Measurements from ENCODE around the gene MAST1.
"Not testable (repeated sequence)": the region's sequence is repeated elsewhere in the genome, so short reads cannot be mapped to it uniquely, and the experiment has no call there.

MAST1 gene

DNA sequence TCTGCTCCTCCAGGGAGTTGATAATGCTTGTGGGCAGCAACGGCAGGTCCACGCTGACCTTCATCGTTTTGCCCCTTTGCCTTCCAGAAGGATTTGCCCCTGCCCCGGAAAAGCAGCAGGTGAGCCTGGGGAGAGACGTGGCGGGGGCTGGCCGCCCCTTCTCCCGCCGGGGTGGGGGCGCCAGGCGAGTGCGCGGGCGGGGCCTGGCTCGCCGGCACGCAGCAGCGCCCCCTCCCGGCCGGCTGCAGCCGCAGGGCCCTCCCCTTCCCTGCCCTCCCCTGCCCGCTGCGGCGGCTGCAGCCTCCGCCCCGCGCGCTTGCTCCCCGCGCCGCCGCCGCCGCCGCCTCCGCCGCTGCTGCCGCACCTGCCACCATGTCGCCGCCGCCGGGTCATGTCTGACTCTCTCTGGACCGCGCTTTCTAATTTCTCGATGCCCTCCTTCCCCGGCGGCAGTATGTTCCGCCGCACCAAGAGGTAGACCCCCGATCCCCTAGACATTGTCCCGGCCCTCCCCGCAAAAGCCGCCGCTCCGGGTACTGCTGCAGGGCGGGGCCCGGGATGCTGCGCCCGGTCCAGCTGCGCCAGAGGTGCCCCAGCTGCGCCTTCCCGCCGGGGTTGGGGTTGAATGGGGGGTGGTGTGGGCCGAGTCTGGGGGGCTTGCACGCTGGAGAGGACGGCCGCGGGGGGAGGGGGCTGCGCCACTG, at the start of gene MAST1:
TSS of gene MAST1 (plus strand) at position 334 of the 704 bp plus-strand sequence. CDS start at position 392, 58 bp downstream.
- in situ Hi-C loops (cut with MboI; ENCODE audit: low sequenced_read_pairs) = no loop called here

DNA sequence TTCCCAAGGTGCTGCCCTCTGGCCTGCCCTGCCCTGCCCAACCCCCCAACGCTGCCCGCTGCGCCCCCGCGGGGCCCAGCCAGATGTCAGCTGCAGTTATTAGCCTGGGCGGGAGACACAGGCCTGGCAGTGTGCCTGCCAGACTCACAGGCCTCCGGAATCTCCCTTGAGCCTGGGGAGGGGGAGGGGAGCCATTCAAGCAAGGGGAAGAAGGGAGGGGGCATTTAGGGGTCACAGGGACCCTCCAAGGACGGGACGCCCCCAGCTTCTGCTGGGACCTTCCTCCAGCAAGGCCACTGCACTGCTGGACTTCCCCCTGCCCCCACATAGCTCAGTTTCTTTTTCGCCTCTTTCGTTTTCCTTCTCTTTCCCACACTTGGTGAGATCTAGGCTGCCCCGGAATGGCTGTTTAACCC, 49.6 kb upstream of the MAST1 start:
- in situ Hi-C loops (cut with MboI; ENCODE audit: low sequenced_read_pairs) = no loop called here

DNA sequence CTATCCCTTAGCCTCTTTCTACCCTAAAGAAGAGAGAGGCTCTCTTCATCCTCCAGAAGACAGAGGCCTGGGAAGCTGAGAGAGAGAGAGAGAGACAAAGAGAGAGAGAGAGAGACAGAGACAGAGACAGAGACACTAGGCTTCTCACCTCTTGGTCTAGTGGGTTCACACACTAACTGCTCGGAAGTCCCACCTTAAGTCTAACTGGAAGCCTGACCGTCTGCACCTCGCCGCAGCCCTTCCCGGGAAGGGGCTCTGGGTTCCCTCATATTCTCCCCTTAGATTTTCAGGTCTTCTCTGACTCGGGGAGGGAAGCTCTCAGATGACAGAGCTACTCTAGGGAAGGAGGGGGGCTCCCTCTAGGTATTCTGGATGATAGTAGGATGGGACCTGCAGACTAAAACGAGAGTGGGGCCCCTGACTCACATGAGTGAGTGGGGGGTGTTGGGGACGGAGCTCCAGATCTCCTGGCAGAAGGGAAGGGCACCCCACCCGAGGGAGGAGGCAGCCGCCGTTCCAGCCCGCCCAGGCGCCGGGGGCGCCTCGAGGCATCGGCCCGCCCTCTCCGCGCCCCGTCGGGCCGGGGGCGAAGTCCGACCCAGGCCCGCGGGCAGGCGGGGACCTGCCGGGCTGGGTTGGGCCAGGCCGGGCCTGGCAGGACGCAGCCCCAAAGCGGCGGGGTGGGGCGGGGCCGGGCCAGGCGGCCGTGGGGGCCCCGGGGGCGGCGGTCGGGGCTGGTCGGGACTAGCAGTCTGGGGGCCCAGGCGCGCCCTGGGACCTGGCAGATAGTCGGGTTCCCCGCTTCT, 49.0 kb upstream of the MAST1 start:
- in situ Hi-C loops (cut with MboI; ENCODE audit: low sequenced_read_pairs) = no loop called here

DNA sequence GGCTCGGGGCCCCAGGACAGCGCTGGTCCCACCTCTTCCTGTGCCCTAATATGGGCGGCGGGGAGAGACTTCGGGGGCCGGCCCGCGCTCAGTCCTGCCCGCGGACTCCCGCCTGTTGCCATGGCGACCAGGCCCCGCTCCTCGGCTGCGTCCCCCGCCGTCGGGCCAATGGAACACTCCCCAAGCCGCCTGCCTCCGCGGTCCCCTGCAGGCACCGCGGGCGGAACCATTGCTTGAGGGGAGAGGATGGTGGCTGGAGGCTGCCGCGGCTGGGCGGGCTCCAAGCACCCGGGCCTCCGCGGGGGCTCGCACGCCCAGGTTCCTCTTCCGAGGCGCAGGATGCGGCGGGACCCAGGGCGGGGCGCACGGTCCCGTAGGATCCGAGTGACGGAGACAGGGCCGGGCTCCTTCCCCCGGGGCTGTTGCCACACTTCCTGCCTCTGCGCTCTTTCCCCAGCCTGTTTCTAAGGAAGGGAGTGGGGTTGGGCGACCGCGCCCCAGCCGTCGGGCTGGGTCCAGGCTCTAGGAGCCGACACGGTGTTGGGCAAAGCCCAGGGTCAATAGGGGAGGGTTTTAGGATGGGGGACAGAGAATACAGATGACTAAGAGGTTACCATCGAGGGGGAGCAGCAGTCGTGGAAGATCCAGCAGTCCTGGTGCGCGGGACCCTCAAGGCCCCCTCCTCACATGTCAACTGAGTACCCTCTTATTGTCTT, 48.3 kb upstream of the MAST1 start:
- in situ Hi-C loops (cut with MboI; ENCODE audit: low sequenced_read_pairs) = no loop called here

DNA sequence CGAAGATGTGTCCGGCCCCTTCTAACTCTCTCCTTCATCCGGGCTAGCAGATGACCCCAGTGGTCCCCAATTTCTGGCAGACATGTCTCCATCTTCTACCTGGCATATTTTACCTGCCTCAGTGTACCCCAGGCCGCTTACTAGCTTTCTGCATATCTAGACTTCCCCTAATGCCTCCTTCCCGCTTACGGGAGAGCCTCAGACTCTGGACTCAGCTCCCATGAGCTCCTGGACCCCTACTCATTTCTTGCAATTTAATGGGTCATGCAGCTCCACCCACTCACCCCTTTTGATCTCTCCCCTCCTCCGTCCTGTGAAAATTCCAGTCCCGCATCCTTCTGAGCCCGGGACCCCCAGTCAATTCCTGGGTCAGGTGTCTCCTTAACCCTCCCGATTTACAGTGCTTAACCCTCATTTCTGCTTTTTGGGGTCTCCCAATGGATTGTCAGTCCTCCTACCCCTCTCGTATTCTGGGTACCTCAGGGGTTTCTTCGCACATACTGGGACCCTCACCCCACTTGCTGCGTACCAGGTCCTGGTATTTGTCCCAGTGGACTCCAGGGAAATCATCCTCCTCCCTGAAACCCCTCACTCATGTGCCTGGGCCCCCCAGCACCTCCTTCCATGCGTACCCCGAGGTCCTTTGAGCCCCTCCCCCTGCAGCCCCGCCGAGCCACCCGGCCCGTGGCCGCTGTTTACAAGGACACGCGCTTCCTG, 47.5 kb upstream of the MAST1 start:
- in situ Hi-C loops (cut with MboI; ENCODE audit: low sequenced_read_pairs) = no loop called here

DNA sequence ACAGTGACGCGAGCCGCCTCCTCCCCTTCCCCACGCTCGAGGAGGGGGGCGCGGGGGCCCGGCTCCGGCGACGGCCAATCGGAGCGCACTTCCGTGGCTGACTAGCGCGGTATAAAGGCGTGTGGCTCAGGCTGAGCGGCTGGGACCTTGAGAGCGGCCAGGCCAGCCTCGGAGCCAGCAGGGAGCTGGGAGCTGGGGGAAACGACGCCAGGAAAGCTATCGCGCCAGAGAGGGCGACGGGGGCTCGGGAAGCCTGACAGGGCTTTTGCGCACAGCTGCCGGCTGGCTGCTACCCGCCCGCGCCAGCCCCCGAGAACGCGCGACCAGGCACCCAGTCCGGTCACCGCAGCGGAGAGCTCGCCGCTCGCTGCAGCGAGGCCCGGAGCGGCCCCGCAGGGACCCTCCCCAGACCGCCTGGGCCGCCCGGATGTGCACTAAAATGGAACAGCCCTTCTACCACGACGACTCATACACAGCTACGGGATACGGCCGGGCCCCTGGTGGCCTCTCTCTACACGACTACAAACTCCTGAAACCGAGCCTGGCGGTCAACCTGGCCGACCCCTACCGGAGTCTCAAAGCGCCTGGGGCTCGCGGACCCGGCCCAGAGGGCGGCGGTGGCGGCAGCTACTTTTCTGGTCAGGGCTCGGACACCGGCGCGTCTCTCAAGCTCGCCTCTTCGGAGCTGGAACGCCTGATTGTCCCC, 46.8 kb upstream of the MAST1 start, which contains the start of gene JUNB:
TSS of gene JUNB (plus strand) at position 142 of the 706 bp plus-strand sequence. CDS start at position 428, 286 bp downstream.
- in situ Hi-C loops (cut with MboI; ENCODE audit: low sequenced_read_pairs) = no loop called here

DNA sequence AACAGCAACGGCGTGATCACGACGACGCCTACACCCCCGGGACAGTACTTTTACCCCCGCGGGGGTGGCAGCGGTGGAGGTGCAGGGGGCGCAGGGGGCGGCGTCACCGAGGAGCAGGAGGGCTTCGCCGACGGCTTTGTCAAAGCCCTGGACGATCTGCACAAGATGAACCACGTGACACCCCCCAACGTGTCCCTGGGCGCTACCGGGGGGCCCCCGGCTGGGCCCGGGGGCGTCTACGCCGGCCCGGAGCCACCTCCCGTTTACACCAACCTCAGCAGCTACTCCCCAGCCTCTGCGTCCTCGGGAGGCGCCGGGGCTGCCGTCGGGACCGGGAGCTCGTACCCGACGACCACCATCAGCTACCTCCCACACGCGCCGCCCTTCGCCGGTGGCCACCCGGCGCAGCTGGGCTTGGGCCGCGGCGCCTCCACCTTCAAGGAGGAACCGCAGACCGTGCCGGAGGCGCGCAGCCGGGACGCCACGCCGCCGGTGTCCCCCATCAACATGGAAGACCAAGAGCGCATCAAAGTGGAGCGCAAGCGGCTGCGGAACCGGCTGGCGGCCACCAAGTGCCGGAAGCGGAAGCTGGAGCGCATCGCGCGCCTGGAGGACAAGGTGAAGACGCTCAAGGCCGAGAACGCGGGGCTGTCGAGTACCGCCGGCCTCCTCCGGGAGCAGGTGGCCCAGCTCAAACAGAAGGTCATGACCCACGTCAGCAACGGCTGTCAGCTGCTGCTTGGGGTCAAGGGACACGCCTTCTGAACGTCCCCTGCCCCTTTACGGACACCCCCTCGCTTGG, 46.1 kb upstream of the MAST1 start:
- in situ Hi-C loops (cut with MboI; ENCODE audit: low sequenced_read_pairs) = no loop called here

DNA sequence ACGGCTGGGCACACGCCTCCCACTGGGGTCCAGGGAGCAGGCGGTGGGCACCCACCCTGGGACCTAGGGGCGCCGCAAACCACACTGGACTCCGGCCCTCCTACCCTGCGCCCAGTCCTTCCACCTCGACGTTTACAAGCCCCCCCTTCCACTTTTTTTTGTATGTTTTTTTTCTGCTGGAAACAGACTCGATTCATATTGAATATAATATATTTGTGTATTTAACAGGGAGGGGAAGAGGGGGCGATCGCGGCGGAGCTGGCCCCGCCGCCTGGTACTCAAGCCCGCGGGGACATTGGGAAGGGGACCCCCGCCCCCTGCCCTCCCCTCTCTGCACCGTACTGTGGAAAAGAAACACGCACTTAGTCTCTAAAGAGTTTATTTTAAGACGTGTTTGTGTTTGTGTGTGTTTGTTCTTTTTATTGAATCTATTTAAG, 45.4 kb upstream of the MAST1 start:
- in situ Hi-C loops (cut with MboI; ENCODE audit: low sequenced_read_pairs) = no loop called here

DNA sequence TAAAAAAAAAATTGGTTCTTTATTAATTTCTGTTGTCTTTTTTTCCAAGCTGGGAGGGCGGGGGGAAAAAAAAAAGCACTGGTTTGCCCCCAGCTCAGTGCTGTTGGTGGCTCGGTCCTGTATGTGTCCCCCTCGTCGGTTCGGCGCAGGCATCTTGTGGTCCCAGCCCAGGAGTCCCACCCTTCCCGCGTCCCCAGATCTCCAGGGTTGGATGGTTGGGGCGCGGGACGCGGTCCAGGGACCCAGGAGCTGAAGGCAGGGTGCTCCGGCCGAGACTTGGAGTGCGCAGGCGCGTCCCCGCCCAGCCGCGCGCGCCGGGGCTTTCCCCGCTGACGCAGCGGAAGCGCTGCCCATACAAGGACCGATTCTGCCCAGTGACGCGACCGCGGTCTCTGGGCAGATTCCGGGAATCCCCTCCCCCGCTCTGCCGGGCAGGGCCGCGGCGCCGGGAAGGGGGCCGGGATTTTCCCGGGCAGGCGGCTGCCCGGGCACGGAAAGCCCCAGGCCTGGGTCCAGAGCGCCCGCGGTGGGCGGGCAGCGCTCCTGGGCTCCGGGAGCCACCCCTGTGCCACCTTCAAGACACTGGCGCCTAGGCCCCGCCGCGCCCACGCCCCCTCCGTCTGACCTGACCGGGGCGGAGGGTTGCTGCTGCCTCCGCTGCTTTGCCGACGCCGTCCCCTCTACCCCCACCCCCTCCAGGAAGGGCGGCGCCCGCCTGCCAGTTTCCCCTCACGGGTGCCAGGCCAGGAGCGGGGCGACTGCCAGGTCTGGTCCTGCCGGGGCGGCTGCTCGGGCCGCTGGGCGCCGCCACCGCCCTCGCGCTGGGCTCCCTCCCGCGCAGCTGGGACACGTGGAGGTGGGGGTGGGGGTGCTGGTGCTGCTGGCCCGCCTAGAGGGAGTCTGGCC, 44.8 kb upstream of the MAST1 start:
- in situ Hi-C loops (cut with MboI; ENCODE audit: low sequenced_read_pairs) = no loop called here

DNA sequence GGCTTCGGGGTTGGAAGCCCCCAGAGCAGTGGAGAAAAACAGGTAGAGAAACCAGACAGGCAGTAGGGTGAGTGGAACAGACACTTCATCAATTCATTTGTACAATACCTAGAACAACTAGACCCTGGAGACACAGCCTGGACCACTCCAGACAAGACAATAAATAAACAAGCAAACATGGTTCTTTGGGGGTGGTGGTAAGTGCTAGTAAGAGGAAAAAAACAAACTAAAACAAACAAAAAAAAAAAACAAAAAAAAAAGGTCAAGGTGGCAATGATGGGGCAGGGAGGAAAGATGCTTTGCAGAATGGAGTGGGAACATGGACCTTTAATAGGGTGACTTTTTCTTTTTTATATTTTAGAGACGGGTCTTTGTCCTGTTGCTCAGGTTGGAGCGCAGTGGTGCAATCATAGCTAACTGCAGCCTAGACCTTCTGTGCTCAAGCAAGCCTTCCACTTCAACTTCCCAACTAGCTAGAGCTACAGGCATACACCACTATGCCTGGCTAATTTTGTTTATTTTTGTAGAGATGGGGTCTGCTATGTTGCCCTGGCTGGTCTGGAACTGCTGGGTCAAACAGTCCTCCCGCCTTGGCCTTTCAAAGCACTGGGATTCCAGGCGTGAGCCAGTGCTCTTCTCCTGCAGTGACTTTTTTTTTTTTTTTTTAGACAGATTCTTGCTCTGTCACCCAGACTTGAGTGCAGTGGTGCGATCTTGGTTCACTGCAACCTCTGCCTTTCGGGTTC, 43.9 kb upstream of the MAST1 start:
- in situ Hi-C loops (cut with MboI; ENCODE audit: low sequenced_read_pairs) = no loop called here

DNA sequence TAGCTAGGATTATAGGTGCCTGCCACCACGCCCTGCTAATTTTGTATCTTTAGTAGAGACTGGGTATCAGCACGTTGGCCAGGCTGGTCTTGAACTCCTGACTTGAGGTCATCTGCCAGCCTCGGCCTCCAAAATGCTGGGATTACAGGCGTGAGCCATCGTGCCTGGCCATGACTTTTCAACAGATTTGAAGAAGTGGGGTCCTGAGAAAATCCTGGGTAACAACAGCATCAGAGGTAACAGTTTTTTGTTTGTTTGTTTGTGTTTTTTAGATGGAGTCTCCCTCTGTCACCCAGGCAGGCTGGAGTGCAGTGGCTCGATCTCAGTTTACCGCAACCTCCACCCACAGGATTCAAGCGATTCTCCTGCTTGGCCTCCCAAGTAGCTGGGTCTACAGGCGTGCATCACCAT, 43.3 kb upstream of the MAST1 start:
- in situ Hi-C loops (cut with MboI; ENCODE audit: low sequenced_read_pairs) = no loop called here

DNA sequence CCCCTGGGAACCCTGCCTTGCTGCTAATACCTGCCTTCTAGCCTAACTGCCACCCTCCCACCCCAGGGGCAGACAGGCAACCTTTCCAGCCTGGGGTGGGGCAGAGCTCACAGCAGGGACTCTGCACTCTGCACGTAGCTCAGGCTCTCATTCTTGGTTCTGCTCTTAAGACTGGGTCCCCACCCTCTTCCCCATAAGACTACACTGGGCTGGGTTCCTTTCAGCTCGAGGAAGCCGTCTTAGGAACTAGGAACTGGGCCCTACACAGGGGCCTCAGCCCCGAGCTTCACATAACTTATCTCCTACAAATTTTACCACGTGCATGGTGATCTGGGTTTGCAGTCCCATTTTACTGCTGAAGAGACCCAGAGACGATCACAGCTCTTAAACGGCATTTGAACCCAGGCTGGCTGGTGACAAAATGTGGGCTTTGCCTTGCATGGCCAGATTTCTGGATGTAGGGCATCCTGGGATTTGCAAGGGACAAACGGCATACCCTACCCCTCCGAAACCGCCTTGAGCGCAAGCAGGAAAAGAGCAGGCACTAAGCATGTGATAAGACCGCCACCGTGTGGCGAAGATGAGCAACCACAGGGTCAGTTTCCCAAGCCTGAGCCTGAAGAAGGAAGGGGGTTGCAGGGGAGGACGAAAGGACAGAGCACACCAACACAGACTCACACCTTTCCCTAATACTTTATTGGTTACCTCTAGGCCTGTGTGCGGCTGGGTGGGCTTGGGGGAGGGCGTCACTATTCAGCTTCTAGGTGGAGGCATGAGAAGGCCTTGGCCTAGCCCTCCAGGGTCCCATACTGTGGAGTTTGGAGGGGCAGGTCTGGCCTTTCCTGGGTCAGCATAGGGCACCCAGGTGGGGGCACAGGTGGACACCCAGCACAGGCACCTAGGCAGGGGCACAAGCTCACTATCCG, 41.9 kb upstream of the MAST1 start:
- in situ Hi-C loops (cut with MboI; ENCODE audit: low sequenced_read_pairs) = no loop called here

DNA sequence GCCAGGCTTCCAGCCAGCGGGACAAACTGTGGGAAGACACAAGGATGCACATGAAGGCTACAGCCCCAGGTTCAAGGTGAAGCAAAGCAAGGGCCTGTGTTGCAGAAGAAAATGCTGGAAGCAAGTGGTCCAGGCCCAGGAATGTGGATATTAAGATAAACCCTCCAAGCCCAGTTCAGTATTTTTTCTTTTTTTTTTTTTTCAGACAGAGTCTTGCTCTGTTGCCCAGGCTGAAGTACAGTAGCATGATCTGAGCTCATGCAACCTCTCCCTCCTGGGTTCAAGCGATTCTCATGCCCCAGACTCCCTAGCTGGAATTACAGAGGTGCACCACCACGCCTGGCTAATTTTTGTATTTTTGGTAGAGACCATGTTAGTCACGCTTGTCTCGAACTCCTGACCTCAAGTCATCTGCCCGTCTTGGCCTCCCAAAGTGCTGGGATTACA, 41.2 kb upstream of the MAST1 start:
- in situ Hi-C loops (cut with MboI; ENCODE audit: low sequenced_read_pairs) = no loop called here

DNA sequence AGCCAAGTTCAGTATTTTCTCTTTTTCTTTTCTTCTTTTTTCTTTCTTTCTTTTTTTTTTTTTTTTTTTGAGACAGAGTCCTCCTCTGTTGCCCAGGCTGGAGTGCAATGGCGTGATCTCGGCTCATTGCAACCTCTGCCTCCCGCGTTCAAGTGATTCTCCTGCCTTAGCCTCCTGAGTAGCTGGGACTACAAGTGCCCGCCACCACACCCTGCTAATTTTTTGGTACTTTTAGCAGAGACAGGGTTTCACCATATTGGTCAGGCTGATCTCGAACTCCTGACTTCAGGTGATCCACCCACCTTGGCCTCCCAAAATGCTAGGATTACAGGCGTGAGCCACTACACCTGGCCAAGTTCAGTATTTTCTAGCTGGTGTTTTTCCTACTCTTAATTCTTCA, 40.7 kb upstream of the MAST1 start:
- in situ Hi-C loops (cut with MboI; ENCODE audit: low sequenced_read_pairs) = not testable (repeated sequence)

DNA sequence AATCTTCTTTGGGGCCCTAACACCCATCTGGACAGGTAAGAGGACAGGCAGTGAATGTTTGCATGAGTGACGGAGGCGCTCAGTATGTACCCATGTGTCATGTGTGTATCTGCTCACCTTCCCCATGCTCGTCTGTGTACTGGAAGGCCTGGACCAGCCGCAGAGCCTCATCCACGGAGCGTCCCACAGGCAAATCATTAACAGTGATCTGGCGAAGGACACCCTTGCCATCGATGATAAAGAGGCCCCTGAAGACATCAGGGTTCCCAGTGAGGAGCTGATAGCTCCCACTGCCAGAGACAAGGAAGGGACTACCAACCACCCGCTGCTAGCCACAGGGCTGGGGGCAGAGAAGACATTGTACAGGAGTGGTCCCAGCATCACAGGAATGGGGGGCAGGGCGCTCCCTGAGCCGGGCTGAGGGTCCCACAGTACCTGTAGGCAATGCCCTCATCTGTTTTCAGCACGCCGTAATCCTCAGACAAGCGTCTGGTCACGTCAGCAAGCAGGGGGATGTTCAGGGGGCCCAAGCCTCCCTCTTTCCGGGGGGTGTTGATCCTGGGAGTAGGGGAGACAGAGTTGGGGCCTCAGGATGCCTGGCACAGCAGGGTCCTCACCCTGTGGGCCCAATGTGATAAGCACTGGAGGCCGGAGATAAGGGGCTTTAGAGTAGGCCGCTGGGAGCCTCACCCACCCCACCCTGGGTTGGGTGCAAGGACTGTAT, 38.4 kb upstream of the MAST1 start:
- in situ Hi-C loops (cut with MboI; ENCODE audit: low sequenced_read_pairs) = no loop called here

DNA sequence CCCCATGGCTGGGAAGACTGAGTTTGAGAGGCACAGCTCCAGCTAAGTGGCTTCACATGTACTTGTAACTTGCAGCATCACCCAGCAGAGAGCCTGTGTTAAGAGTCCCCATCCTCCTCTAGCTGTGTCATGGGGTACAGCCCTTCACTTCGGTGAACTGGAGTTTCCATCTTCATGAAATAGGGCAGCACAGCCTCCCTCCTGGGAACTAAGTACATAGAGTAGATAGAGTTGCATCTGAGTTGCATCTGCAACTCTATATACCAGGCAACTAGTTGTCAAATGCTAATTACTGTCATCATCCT, 37.9 kb upstream of the MAST1 start:
- in situ Hi-C loops (cut with MboI; ENCODE audit: low sequenced_read_pairs) = no loop called here

Measured in HL-60/S4 treated with retinoic acid at 250 ng/mL for 4 days and 3 days (cell line).